Stimulated activated CD4-positive, alpha-beta T cell treated with anti-CD3 and anti-CD28 coated beads, Interleukin-4, amount 100 ng/mL, for 48 hours (primary cell): ENCODE measurements around the gene GPR132.
A peak's percentile ranks its signal among the peaks of the same experiment; 100 is the strongest.
"Not testable (repeated sequence)": the region's sequence is repeated elsewhere in the genome, so short reads cannot be mapped to it uniquely, and the experiment has no call there.

Experiments used
- DNase-seq, 2 donors: peaks; one replicate each; pipeline ENCODE4 v3.0.0-alpha.2; 2020; ENCODE audit warnings: low read depth in 2 of 2

Gene GPR132

GRCh38 chr14:105065280-105066228 lies at the start of gene GPR132:
GPR132 (minus strand) TSS chr14:105065430; CDS start chr14:105055420, 10,010 bp downstream.
- DNase-seq: peak; percentile 67 to 80

GRCh38 chr14:105109243-105109642 lies 44.0 kb upstream of the GPR132 start:
- not testable (repeated sequence) for DNase-seq

- no peak for DNase-seq
Measured at GRCh38 chr14:105108516-105108864, 43.3 kb upstream of the GPR132 start.

- DNase-seq: no peak
Measured at GRCh38 chr14:105107781-105108515, 42.7 kb upstream of the GPR132 start.

- no peak for DNase-seq
Measured at GRCh38 chr14:105107351-105107750, 42.1 kb upstream of the GPR132 start.

GRCh38 chr14:105105158-105105557 lies 39.9 kb upstream of the GPR132 start:
- DNase-seq: no peak

- DNase-seq: no peak
Measured at GRCh38 chr14:105102893-105103292, 37.7 kb upstream of the GPR132 start.

- no peak for DNase-seq
Measured at GRCh38 chr14:105102361-105102870, 37.2 kb upstream of the GPR132 start.

- DNase-seq: no peak
Measured at GRCh38 chr14:105100910-105101309, 35.7 kb upstream of the GPR132 start.

GRCh38 chr14:105099778-105100177 lies 34.5 kb upstream of the GPR132 start:
- no peak for DNase-seq

- DNase-seq: no peak
Measured at GRCh38 chr14:105098316-105098715, 33.1 kb upstream of the GPR132 start.

GRCh38 chr14:105097794-105098127 lies 32.5 kb upstream of the GPR132 start:
- DNase-seq: no peak

- DNase-seq: no peak
Measured at GRCh38 chr14:105096206-105096875, 31.1 kb upstream of the GPR132 start.

- DNase-seq: no peak
Measured at GRCh38 chr14:105095236-105095805, 30.1 kb upstream of the GPR132 start.

GRCh38 chr14:105094193-105094907 lies 29.1 kb upstream of the GPR132 start:
- no peak for DNase-seq

GRCh38 chr14:105093431-105094192 lies 28.4 kb upstream of the GPR132 start:
- DNase-seq: peak; percentile 71 to 78

- peak; percentile 39 to 49 for DNase-seq
Measured at GRCh38 chr14:105093038-105093430, 27.8 kb upstream of the GPR132 start.

GRCh38 chr14:105092171-105093037 lies 27.2 kb upstream of the GPR132 start:
- no peak for DNase-seq

- DNase-seq: no peak
Measured at GRCh38 chr14:105091517-105092170, 26.4 kb upstream of the GPR132 start.
